Thoracic aorta (tissue), 2 donors: ENCODE data around the gene TLE1. TPM values are rescaled to one million over a fixed set of nuclear protein-coding genes. Genes with fewer than 3 reads are reported as not detected.
"Not testable (repeated sequence)": the region's sequence is repeated elsewhere in the genome, so short reads cannot be mapped to it uniquely, and the experiment has no call there.

Source experiments
- ATAC-seq: fragments of 150-250 bp; one replicate; pipeline ENCODE4 v1.8.0; 2017; ENCODE audit warnings: low read depth; ENCODE audit not compliant: insufficient number of reproducible peaks, low FRiP score
- DNase-seq: peaks from one replicate; pipeline ENCODE4 v3.0.0-alpha.2; 2020; ENCODE audit warnings: low spot score
- H3K27ac ChIP-seq, 2 donors: fragments of 200-600 bp; sonication (generic); 1 replicate in 1 of 2; 2 replicates in 1 of 2; pipeline ENCODE4 v1.5.1; 2016; ENCODE audit warnings: mild to moderate bottlenecking in 2 of 2, moderate library complexity in 2 of 2
- H3K27me3 ChIP-seq: fragments of 200-600 bp; sonication (generic); replicated peaks from 2 replicates; pipeline ENCODE4 v1.6.0; 2016; ENCODE audit warnings: mild to moderate bottlenecking; ENCODE audit not compliant: insufficient read depth
- H3K36me3 ChIP-seq: fragments of 200-600 bp; sonication (generic); one replicate; pipeline ENCODE4 v1.5.1; 2016
- H3K4me1 ChIP-seq, 2 donors: fragments of 200-600 bp; sonication (generic); 1 replicate in 1 of 2; 2 replicates in 1 of 2; pipeline versions ENCODE4 v1.5.1 to v1.6.0; 2016; ENCODE audit warnings: low read depth in 2 of 2, mild to moderate bottlenecking in 1 of 2; ENCODE audit not compliant: control insufficient read depth in 1 of 2
- H3K4me3 ChIP-seq: fragments of 200-600 bp; sonication (generic); 2 replicates; pipeline ENCODE4 v1.5.1; 2016; ENCODE audit warnings: mild to moderate bottlenecking
- H3K9me3 ChIP-seq: fragments of 200-600 bp; sonication (generic); 2 replicates; pipeline ENCODE4 v1.5.1; 2016
- total RNA-seq, 2 donors: library from RNA; depleted of rRNA; stranded (reverse); fragments of >200 nt; gene quantifications; one replicate each; pipeline versions ENCODE4 v1.1.0 to v1.2.3, GENCODE V29; 2016
- TF ChIP-seq, protein P1 (sequence below): fragments of 200-600 bp; sonication (generic); IDR thresholded peaks from one replicate; pipeline ENCODE4 v1.5.1; 2019; ENCODE audit warnings: antibody characterized with exemption

Gene TLE1
- total RNA-seq, 2 donors from 2014 or later = 69.7 to 74.1 TPM

DNA sequence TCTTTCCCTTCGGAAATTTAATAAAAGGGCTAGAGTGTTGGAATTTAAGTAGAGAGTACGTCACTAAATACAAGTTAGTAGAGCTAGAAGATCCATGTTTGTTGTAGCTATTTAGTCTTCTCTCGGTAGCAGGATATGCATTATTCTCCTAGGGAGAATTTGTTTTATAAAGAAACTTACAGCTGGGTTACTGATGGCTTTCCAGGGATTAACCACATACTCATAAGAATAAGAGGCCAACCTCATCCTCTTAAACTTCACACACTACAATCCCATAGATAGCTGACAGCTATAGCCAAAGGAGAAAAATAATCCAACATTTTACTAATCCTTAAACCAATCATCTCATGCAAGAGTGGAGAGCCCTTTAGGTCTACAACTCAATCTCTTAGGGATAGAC, 43.0 kb downstream of the TLE1 start:
- H3K27me3 ChIP-seq = no peaks in the 10 kb centered on the region

DNA sequence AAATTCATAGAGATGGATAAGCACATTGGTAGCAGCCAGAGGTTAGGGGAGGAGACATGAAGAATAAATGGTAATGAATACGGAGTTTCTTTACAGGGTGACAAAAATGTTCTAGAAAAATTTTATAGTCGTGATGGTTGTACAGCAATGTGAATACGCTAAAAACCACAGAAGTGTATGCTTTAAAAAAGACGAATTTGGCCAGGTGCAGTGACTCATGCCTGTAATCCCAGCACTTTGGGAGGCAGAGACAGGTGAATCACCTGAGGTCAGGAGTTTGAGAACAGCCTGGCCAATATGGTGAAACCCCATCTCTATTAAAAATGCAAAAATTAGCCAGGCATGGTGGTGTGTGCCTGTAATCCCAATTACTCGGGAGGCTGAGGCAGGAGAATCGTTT, 44.8 kb downstream of the TLE1 start:
- ATAC-seq, H3K27ac ChIP-seq, H3K4me1 ChIP-seq, DNase-seq, H3K4me3 ChIP-seq, H3K27me3 ChIP-seq, H3K9me3 ChIP-seq, H3K36me3 ChIP-seq: not testable (repeated sequence)

More for the DNA sequence above, 43.0 kb downstream of the TLE1 start:
- peaks cover 0 to 9% of the 10 kb centered on the region in 2 donors for H3K4me1 ChIP-seq
- TF ChIP-seq, protein P1, sequence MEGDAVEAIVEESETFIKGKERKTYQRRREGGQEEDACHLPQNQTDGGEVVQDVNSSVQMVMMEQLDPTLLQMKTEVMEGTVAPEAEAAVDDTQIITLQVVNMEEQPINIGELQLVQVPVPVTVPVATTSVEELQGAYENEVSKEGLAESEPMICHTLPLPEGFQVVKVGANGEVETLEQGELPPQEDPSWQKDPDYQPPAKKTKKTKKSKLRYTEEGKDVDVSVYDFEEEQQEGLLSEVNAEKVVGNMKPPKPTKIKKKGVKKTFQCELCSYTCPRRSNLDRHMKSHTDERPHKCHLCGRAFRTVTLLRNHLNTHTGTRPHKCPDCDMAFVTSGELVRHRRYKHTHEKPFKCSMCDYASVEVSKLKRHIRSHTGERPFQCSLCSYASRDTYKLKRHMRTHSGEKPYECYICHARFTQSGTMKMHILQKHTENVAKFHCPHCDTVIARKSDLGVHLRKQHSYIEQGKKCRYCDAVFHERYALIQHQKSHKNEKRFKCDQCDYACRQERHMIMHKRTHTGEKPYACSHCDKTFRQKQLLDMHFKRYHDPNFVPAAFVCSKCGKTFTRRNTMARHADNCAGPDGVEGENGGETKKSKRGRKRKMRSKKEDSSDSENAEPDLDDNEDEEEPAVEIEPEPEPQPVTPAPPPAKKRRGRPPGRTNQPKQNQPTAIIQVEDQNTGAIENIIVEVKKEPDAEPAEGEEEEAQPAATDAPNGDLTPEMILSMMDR = no peak
- H3K27ac ChIP-seq = no peak overlapping the region
- DNase-seq = no peak
- no peaks in the 10 kb centered on the region for H3K9me3 ChIP-seq
- H3K4me3 ChIP-seq = no peak overlapping the region
- peaks cover 12% of the 10 kb centered on the region for H3K36me3 ChIP-seq
- no peak for ATAC-seq

DNA sequence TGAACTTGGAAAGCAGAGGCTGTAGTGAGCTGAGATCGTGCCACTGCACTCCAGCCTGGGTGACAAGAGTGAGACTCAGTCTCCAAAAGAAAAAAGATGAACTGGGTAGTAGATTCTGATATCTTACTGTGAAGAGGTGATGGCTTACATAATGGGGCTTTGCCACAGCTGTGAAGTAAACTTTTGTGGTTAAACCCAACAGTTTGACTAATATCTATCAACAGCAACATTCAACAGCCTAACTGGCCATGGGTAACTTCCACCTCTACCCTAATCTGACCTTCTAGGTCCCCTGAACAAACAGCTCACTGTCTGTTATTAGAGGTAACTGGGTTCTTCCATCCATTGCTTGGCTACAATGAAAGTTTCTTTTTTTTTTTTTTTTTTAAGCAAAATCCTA, 52.1 kb downstream of the TLE1 start:
- no peaks in the 10 kb centered on the region for H3K27me3 ChIP-seq
- no peaks in the 10 kb centered on the region for H3K36me3 ChIP-seq
- ATAC-seq (no peak), DNase-seq (no peak)
- H3K27ac ChIP-seq = no peak overlapping the region
- H3K4me1 ChIP-seq = peaks cover 0 to 18% of the 10 kb centered on the region in 2 donors
- no peak overlapping the region for H3K4me3 ChIP-seq
- TF ChIP-seq, protein P1 = no peak
- no peaks in the 10 kb centered on the region for H3K9me3 ChIP-seq

DNA sequence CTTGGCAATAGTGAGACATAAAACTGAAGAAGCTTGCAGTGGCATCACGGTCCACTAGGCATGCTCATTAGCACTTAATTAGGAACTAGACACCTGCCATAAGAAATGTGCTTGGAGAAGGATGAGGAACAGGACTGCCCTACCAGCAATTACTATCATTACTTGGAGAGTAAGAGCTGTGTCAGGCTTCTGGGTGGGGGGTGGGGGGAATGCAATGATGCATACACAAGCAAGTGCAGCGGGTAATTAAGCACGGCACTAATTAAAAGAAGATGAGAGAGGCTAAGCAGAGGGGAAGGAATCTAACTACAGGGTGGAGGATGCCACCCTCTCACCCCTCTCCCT, 53.1 kb downstream of the TLE1 start:
- Histone ChIP-seq H3K9me3 (no peaks in the 10 kb centered on the region), H3K4me3 (no peak overlapping the region), H3K4me1 (peaks cover 0 to 18% of the 10 kb centered on the region in 2 donors), H3K36me3 (no peaks in the 10 kb centered on the region), H3K27ac (no peak overlapping the region), H3K27me3 (no peaks in the 10 kb centered on the region)
- TF ChIP-seq, protein P1 = no peak
- DNase-seq (no peak), ATAC-seq (no peak)

DNA sequence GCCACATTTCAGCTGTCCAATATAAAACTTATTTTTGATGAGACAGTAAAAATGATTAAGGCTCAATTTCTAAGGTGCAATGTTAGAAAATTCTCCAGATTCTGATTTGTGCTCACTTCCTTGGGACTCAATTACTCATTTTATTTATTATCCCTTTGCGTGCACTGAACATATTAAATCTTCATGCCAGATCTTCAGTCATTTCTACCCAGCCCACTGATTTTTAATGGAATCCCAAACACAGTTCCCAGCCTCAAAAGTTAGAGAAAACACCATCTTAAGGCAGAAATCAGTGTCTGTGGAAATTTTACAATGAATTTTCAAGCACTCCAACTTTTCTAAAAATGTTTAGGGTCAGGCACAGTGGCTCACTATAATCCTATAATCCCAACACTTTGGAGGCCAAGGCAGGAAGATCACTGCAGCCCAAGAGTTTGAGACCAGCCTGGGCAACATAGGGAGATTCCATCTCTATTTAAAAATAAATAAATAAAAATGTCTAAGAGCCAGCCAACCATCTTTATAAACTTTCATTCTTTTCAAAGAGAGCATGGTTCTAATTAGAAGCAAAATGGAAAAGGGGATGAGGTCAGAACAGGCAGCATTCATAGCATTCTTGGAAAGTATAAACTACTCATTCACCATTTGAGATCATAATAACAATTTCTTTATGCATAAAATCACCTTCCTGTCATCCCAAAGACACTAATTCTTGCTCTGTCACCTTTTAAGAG, 53.7 kb downstream of the TLE1 start:
- DNase-seq = no peak
- TF ChIP-seq, protein P1 = no peak
- Histone ChIP-seq H3K36me3 (no peaks in the 10 kb centered on the region), H3K4me3 (no peak overlapping the region), H3K9me3 (no peaks in the 10 kb centered on the region), H3K27ac (no peak overlapping the region), H3K27me3 (no peaks in the 10 kb centered on the region), H3K4me1 (peaks cover 0 to 18% of the 10 kb centered on the region in 2 donors)
- ATAC-seq = no peak
